D721Med (cell line): Measurements from ENCODE around the gene MTFR1L.

Source experiments
- DNase-seq: peaks from one replicate; pipeline ENCODE4 v3.0.0; 2011; ENCODE audit warnings: low spot score; ENCODE audit not compliant: insufficient read length
- FAIRE-seq: peaks from 2 replicates; lab custom pipeline; 2011; peaks lifted over from hg19 to GRCh38; lab: Jason Lieb, UNC
- TF ChIP-seq, protein P1 (sequence below): IDR thresholded peaks from 2 replicates; pipeline ENCODE4 v1.5.1; 2012; ENCODE audit warnings: mild to moderate bottlenecking, control low read depth; ENCODE audit not compliant: insufficient read depth; ENCODE audit errors: missing control alignments

MTFR1L gene

DNA sequence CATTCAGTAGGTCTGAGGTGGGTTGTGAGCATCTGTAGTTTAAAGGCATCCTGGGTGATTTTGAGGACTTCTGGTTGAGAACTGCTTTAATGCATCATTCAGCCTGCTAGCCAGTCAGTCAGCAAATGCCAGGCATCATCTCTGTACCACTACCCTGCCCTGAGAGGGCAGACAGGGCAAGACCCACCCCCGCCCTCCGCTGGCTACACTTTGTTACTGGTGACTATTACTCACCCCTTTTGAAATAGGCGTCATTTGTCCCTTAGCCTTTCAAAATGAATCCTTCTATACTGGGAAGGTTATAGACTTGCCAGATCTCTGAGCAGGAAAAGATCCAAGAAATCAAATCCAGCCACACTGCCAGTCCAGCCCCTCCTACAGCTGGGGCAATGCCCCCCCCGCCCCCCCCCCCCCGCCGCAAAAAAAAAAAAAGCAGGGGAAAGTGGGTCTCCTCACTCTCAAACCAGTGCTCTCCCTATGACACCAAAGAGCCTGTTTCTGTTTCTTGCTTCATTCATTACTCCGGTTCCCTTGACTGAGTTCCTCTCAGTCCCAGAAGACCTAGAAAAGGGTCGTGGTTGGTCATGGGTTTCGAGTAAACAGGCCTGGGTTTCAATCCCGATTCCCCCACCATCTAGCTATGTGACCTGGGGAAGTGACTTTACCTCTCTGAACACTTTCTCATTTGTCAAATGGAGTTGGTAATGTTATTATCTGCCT, 15.3 kb upstream of the MTFR1L start:
- TF ChIP-seq, protein P1, sequence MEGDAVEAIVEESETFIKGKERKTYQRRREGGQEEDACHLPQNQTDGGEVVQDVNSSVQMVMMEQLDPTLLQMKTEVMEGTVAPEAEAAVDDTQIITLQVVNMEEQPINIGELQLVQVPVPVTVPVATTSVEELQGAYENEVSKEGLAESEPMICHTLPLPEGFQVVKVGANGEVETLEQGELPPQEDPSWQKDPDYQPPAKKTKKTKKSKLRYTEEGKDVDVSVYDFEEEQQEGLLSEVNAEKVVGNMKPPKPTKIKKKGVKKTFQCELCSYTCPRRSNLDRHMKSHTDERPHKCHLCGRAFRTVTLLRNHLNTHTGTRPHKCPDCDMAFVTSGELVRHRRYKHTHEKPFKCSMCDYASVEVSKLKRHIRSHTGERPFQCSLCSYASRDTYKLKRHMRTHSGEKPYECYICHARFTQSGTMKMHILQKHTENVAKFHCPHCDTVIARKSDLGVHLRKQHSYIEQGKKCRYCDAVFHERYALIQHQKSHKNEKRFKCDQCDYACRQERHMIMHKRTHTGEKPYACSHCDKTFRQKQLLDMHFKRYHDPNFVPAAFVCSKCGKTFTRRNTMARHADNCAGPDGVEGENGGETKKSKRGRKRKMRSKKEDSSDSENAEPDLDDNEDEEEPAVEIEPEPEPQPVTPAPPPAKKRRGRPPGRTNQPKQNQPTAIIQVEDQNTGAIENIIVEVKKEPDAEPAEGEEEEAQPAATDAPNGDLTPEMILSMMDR, result no peak
- no peak for FAIRE-seq

DNA sequence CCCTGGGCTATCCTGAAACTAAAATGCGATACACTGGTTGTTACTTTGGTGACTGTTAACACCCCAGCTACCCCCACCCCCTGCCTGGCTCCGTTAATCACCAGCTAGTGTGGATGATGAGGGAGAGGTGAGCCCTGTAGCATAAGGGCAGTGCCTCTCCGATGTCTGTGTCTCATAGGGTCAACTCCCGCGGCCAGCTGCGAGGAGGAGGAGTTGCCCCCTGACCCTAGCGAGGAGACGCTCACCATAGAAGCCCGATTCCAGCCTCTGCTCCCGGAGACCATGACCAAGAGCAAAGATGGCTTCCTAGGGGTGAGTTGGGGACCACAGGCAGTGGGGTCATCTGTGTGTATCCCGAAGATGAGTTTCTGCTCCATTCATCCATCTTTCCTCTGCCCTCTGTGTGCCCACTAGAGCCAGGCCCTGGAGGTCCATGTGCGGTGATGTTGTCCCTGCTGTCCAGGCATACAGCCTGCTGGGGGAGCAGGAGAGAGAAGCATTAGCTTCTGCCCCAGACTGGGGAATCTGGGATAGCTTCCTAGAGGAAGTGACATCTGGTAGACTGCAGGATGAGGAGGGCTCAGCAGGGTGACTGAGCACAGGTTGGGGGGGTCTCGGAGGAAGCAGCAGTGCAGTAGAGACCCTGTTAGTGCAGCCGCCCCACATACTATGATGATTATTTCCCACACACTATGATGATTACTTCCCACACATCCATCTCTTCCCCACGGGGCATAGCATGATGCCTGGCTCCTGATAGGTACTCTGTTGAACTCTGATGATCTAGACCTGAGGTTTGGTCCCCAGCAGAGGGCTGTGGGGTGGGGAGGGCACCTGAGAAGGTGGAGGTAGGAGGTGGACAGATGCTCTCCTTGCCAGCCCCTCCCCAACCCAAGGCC, 14.5 kb upstream of the MTFR1L start:
- TF ChIP-seq, protein P1, result no peak
- DNase-seq, result no peak
- no peak for FAIRE-seq

More for the DNA sequence above, 15.3 kb upstream of the MTFR1L start:
- DNase-seq, result no peak

DNA sequence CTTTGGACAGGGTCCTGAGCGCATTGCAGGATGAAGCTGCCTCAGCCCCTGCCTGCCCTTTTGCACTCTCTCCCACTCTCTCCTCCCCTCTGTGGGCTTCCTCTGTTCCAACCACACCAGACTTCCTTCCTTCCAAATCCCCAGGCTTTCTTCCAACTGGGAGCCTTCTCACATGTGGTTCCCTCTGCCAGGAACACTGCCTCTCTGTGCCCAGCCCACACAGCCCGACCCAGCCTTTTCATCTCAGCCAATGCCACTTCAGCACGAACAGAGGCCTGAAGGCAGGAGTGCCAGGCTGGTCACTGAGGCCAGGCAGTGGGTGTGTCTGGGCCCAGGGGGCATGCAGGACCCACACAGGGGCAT, 13.9 kb upstream of the MTFR1L start:
- no peak for DNase-seq
- TF ChIP-seq, protein P1, result no peak
- FAIRE-seq, result no peak

DNA sequence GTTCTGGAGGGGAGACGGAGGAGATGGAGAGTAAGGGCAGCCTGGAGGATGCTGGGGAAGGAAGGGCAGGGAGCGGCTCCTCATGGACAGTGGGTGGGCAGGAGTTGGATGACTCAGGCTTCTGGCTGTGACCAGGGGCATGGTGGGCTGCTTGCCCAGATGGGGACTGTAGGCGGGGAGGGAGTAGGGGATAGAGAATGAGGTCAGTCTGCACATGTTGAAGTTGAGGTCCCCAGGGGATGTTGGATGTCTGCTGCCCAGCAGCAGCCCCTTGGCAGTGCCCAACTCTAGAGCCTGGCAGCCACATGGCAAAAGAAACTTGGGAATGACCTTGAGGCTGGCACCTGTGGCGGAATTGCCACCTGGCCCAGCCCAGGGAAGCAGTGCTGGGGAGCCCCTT, 13.3 kb upstream of the MTFR1L start:
- FAIRE-seq (no peak), DNase-seq (no peak)
- TF ChIP-seq, protein P1, result no peak

DNA sequence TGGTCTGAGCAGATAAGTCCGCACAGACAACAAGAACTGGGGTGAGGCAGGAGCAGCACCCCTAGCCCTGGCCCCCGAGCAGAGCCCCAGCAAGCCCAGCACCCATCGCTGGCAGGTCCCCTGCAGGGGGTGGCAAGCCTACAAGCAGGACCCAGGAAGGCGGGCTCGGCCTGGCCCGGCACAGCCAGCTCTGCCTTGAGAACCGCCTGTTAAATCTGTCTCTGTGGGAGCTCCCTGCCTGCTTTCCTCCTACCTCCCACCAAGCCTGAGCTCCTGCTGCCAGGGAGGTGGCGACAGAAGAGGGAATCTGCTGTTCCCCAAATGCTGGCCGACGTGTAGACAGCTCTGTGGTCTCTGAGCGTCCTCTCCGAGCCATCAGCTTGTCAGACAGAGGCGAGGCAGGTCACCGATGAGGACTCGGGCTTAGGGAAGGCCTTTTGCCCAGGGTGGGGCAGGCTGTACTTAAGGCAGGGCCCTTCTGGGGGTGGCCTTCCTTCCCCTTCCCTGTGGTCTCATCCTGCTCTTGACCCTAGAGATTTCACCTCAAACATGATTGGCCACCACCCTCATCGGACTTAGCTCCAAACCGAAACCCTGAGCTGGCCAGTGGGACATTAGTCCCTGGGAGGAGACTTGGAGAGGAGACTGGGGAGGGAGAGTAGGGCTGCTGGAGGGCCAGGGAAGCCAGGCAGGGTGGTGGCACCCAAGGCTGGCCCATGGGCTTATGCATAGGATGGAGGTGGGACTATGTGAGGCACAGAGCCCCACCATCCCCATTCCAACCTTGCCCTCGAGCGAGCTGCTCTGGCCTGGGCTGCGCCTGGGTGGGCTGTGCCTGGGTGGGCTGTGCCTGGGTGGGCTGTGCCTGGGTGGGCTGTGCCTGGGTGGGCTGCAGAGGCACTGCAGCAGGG, 12.0 kb upstream of the MTFR1L start:
- FAIRE-seq, result no peak

DNA sequence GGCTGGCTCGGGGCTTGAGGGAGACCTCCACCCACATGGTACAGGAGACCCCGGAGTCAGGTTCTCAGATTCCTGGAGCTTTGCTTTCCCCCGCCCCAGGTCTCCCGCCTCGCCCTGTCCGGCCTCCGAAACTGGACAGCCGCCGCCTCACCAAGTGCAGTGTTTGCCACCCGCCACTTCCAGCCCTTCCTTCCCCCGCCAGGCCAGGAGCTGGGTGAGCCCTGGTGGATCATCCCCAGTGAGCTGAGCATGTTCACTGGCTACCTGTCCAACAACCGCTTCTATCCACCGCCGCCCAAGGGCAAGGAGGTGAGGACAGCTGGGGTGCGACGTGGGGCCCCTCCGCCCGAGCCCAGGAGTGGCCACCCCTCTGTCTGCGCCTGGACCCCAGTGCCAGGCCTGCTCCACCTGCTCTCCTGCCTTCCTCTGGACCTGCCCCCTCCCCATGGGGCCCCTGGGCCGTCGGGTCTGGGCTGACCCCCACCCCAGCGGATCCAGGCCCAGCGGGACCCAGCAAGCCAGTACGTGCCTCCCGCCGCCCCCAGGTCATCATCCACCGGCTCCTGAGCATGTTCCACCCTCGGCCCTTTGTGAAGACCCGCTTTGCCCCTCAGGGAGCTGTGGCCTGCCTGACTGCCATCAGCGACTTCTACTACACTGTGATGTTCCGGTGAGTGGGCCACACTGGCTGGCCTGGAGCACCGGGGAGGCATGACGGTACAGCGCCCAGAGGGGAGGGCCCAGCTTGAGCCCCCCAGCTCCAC, 11.1 kb upstream of the MTFR1L start:
- no peak for FAIRE-seq
- DNase-seq, result no peak
- TF ChIP-seq, protein P1, result no peak

More for the DNA sequence above, 12.0 kb upstream of the MTFR1L start:
- DNase-seq, result no peak
- TF ChIP-seq, protein P1, result no peak
